Measurements from ENCODE around the gene FCER2. TPM values are rescaled to one million over a fixed set of nuclear protein-coding genes. Genes with fewer than 3 reads are reported as not detected.

Gene FCER2, protein sequence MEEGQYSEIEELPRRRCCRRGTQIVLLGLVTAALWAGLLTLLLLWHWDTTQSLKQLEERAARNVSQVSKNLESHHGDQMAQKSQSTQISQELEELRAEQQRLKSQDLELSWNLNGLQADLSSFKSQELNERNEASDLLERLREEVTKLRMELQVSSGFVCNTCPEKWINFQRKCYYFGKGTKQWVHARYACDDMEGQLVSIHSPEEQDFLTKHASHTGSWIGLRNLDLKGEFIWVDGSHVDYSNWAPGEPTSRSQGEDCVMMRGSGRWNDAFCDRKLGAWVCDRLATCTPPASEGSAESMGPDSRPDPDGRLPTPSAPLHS
- not detected in 2 replicates for total RNA-seq
- long read RNA-seq: 0 reads

DNA sequence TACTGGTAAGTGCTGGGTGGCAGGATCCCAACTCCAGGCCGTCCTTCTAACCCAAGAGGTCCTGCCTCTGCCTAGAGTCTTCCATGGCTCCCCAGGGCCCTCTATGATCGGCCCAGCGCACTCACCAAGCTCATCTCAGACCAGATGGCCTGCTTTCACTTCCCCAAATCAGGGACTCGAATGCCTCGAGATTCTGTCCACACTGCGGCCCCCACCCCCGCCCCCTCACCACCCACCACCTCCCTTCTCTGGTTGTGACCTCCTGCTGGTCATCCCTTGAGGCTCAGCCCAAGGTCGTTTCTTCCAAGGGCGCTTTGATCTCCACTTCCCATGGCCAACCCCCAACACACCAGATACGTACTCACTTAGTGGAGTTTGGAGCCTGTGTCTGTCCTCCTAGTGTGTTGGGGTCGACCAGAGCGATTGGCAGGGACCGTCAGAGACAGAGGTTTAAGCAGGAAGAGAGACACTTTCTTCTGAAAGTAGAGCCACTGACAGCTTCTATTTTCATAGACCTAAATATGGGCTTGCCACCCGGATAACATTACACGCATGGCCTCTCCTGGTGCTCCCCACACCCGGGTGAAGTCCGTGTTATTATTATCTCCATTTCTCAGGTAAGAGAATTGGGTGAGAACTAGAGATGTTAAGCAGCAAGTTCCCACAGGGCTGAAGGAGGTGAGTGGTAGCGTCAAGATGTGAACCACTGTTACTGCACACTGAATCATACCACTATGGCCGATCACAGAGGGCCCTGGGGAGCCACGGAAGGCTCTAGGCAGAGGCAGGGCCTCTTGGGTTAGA is at the start of gene FCER2:
FCER2 (minus strand) TSS at position 478 of the 804 bp plus-strand sequence. CDS start 2,371 bp downstream, outside the sequence.
- no peaks in the 10 kb centered on the region for H3K36me3 Mint-ChIP-seq (ENCODE audit: insufficient read depth)
- TF ChIP-seq, protein P1, sequence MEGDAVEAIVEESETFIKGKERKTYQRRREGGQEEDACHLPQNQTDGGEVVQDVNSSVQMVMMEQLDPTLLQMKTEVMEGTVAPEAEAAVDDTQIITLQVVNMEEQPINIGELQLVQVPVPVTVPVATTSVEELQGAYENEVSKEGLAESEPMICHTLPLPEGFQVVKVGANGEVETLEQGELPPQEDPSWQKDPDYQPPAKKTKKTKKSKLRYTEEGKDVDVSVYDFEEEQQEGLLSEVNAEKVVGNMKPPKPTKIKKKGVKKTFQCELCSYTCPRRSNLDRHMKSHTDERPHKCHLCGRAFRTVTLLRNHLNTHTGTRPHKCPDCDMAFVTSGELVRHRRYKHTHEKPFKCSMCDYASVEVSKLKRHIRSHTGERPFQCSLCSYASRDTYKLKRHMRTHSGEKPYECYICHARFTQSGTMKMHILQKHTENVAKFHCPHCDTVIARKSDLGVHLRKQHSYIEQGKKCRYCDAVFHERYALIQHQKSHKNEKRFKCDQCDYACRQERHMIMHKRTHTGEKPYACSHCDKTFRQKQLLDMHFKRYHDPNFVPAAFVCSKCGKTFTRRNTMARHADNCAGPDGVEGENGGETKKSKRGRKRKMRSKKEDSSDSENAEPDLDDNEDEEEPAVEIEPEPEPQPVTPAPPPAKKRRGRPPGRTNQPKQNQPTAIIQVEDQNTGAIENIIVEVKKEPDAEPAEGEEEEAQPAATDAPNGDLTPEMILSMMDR (IDR thresholded peaks at IDR 0.05; ENCODE audit: unreplicated experiment): no peak
- DNase-seq (ENCODE audit: low spot score, unreplicated experiment): no peak

DNA sequence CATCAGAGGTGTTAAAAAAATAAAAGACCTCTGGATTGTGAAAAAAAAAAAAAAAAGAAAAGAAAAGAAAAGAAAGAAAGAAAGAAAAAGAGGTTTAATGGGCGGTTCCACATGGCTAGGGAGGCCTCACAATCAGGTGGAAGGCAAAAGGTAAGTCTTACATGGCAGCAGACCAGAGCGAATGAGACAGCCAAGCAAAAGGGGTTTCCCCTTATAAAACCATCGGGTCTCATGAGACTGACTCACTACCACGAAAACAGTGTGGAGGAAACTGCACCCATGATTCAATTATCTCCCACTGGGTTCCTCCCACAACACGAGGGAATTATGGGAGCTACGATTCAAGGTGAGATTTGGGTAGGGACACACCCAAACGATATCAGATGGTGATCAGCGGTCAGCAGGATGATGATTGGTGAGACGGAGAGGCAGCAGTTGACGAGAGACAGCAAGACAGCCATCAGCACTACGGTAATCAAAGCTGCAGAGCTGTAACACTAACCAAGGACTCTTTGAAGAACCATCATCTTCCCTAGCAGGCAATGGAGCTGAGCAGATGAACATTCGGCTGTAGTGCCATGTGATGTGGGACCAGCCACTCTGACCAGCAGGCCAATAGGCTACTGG is 49.3 kb upstream of the FCER2 start:
- Mint-ChIP-seq H3K9me3 (ENCODE audit: low read depth) (peaks cover 17% of the 10 kb centered on the region), H3K36me3 (ENCODE audit: insufficient read depth) (no peaks in the 10 kb centered on the region), H3K27me3 (peaks cover 31% of the 10 kb centered on the region)

More for the DNA sequence above, at the start of gene FCER2:
- no peaks in the 10 kb centered on the region for H3K9me3 Mint-ChIP-seq (ENCODE audit: low read depth)
- H3K27me3 Mint-ChIP-seq: peaks cover 64% of the 10 kb centered on the region
- no peak within 1 kb of the TSS for H3K27ac Mint-ChIP-seq
- H3K4me1 Mint-ChIP-seq (ENCODE audit: low read depth): no peaks in the 10 kb centered on the region
- no peak within 1 kb of the TSS for H3K4me3 Mint-ChIP-seq (ENCODE audit: low read depth)

GRCh38 chr19:7748756-7749155 is 46.8 kb upstream of the FCER2 start:
- H3K27ac Mint-ChIP-seq: no peak overlapping the region

More for the DNA sequence above, 49.3 kb upstream of the FCER2 start:
- Mint-ChIP-seq H3K4me3 (ENCODE audit: low read depth) (no peak overlapping the region), H3K4me1 (ENCODE audit: low read depth) (no peaks in the 10 kb centered on the region), H3K27ac (no peak overlapping the region)
- DNase-seq (ENCODE audit: low spot score, unreplicated experiment): no peak
- TF ChIP-seq, protein P1 (IDR thresholded peaks at IDR 0.05; ENCODE audit: unreplicated experiment): no peak

GRCh38 chr19:7748171-7748570 is 46.2 kb upstream of the FCER2 start:
- TF ChIP-seq, protein P1 (IDR thresholded peaks at IDR 0.05; ENCODE audit: unreplicated experiment): no peak
- H3K4me3 Mint-ChIP-seq (ENCODE audit: low read depth): no peak overlapping the region
- peaks cover 35% of the 10 kb centered on the region for H3K27me3 Mint-ChIP-seq
- no peaks in the 10 kb centered on the region for H3K4me1 Mint-ChIP-seq (ENCODE audit: low read depth)
- H3K36me3 Mint-ChIP-seq (ENCODE audit: insufficient read depth): no peaks in the 10 kb centered on the region
- no peak for DNase-seq (ENCODE audit: low spot score, unreplicated experiment)
- H3K9me3 Mint-ChIP-seq (ENCODE audit: low read depth): peaks cover 5% of the 10 kb centered on the region
- H3K27ac Mint-ChIP-seq: no peak overlapping the region

More at GRCh38 chr19:7748756-7749155, 46.8 kb upstream of the FCER2 start:
- Mint-ChIP-seq H3K9me3 (ENCODE audit: low read depth) (peaks cover 5% of the 10 kb centered on the region), H3K36me3 (ENCODE audit: insufficient read depth) (no peaks in the 10 kb centered on the region), H3K27me3 (peaks cover 32% of the 10 kb centered on the region), H3K4me3 (ENCODE audit: low read depth) (no peak overlapping the region), H3K4me1 (ENCODE audit: low read depth) (no peaks in the 10 kb centered on the region)
- TF ChIP-seq, protein P1 (IDR thresholded peaks at IDR 0.05; ENCODE audit: unreplicated experiment): no peak
- no peak for DNase-seq (ENCODE audit: low spot score, unreplicated experiment)

Data from progenitor cell of endocrine pancreas (in vitro differentiated cells).